Posterior cingulate gyrus (tissue), 11 donors: ENCODE results near the gene VSTM2L.
A peak's percentile ranks its signal among the peaks of the same experiment; 100 is the strongest.

Experiments
- DNase-seq, 10 donors: peaks; one replicate each; pipeline versions ENCODE4 v3.0.0 to v3.0.0-alpha.2; 2020 to 2021; ENCODE audit warnings: mixed read lengths in 3 of 10
- intact Hi-C: fragments of 100-400 bp; cut with DNase I; formaldehyde crosslinking; loops from one replicate; pipeline ENCODE4 v1.15.1; 2023

Gene VSTM2L

DNA sequence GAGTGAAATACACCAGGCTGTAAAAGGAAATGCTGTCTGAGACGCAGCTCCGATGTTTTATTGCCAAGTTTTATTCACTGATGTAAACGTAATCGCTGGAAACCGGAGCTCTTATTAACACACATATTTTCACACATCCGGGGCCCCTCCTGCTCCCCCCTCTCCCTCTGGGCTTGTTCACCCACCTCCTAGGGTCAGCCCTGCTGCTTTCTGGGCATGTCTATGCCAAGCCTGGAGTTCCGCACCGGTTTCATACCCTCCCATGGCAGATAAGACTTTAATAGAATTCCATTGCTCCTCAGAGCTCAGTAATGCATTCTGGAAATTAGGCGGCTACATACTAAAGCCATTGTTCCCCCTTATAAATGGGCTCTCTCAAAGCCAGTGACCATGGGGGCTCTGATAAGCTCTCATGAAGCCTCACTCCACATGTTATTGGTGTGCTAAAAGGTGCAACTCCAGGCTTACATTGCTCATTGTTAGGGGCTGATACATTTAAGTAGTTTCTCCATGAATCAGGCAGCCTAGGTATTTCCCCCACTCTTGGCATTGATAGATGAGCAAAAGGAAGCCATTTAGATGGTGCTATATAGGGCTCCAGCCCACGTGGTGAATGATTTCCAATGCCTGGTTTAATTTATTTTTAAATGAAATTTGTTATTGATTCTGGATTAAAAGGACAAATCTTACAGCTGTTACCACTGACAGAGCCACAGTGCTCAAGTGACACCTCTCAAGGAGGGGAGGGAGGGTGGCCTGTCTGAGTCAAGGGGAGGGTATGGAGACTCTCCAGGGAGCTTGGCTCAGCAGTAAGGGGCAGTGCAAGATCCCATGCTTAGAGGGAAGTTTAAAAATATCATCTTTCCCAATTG lies 4.5 kb upstream of the VSTM2L start:
- intact Hi-C loops, result no loop called here
- no peak for DNase-seq

DNA sequence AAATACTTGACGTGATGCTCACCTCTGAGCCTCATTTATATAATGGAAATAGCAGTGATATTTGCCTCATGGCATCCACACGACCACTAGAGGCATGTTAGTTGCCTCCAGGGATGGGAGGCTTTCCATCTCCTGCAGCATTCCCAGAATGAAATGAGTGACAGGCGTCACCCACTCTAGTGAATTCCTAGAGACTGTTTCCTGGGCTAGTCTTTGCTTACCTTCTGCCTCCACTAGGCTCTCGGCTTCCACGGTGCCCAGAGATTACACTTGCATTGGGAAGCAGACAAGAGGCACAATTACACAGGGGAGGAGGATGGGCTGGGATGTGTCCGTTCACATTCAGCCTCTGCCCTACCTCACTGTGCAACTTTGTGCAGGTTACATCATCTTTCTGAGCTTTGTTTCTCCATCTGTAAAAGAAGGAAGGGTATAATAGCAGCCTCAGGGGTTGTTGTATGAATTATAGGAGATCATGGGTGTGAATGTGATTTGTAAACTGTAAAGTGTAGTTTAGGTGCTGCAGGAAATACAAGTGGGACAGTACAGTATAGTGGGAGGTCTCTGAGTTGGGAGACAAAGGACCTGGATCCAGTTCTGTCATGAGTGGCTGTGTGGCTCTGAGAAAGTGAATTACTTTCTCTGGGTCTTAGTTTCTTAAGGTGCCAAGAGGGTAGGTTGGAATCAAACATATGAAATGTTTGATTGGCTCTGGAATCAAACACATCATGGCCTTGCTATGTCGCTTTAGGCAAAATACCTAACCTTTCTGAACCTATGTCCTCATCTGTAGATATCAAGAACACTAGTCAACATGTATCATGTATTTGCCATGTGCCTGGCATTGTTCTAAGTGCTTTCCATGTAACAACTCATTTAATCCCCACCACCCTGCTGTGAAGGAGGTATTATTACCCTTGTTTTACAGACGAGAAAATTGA lies 3.6 kb upstream of the VSTM2L start:
- no peak for DNase-seq
- intact Hi-C loops, result no loop called here

DNA sequence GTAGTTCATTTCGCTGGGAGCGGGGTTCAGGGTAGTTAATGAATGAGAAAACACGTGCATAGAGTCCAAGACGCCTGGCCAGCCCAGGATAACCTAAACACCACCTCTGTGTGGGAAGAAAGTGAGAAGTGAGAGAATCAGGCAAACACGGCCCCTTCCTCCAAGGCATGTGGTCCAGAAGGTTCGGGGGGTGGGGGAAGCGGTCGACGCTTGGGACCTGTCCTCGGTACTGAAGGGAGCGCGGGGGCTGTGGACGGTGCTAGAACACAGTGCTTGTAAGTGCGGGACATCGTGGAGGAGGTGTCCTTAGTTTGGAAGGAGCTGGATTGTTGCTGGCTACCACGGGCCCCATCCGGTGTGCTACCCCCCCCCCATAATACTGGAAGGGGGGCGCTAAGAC lies 1.7 kb upstream of the VSTM2L start:
- intact Hi-C loops, result no loop called here

DNA sequence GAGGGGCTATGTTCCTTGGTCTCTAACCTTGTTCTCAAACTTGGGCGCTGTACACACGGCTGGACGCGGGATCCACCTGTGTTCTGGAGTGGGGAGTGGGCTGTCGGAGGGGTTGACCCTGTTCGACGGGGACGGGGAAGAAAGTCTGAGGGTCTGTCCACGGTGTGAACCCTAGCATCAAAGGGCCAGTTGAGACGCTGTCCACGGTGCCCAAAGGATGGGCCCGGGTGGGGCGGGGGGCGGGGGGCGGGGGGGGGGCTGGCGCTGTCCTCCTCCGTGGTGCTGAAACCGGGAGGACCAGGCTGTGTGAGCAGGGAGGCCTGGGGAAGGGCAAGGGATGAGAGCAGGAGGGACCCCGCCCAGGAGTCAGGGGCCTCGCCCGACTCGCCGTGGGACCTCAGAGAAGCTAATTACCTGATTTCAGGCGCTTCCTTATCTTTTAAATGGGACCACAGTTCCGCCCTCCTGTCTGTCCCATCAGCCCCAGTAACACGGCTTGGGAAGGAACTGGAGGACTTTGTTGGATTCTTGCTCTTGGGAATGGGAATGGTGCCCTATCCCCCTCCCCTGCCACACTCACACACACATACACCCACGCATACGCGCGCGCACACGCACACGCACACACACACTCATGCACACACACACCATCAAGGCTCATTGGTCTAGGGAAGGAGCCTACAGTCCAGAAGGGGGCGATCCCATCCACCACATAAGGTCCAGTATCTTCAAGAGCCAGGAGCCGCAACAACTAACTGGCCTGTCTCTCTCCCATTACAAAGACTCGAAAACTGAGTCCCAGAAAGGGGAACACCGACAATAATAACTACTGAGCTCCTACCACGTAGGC lies 1.0 kb upstream of the VSTM2L start:
- DNase-seq, result peak in 1 of 10 donors; percentile 29
- intact Hi-C loops, result no loop called here

More for the DNA sequence above, 1.7 kb upstream of the VSTM2L start:
- no peak for DNase-seq

DNA sequence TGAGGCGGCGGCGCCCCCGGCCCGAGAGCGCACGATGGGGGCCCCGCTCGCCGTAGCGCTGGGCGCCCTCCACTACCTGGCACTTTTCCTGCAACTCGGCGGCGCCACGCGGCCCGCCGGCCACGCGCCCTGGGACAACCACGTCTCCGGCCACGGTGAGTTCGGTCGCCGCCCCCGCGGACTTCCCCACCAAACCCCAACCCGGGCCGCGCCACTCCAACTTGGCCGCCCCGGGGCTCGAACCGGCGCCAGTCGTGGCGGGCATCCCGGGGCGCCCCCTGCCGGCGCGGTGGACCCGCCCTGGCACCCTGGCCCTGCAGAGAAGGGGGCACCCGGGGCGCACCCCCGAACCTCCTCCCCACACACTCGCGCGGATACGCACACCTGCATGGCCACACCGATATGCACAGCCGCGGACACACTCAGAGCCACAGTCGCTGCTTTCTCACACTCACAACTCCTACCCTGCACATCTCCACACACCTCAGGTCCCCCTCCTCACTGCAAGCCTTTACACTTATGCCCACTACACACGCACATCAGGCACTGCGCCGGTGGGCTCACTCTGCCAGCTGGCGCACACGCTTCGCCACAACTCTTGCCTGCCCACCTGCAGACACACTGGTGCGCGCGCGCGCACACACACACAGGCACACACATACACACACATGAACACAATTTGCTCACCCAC lies 535 bp downstream of the VSTM2L start:
- intact Hi-C loops, result no loop called here
- no peak for DNase-seq

DNA sequence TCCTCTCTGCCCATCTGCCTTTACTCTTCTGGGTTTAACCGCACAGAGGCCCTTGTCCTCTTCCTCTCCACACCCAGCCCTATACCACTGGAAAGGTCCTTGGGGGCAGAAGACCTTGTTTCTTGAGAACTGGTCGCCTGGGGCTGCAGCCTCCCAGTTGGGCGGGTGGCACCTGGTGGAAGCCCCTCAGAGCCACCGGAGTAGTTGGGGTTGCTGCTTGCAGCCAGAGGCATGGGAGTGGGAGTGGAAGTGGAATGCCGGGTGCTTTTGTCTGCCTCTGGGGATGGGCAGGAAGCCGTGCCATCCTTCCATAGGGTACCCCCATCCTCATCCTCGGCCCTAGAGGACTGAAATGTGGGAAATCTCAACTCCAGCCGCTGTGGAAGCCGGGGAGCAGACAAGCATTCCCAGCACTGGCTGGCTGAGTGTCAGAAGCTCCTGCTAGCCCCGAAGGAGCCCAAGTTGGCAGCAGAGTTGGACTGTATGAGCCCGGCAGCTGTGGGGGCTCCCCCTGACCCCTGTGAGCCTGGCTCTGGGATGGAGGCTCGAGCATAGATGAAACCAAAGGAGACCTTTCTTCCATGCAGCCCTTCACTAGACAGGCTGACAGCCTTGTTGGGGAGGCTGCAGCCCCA lies 1.2 kb downstream of the VSTM2L start:
- peak in 1 of 10 donors; percentile 13 for DNase-seq
- intact Hi-C loops, result no loop called here

DNA sequence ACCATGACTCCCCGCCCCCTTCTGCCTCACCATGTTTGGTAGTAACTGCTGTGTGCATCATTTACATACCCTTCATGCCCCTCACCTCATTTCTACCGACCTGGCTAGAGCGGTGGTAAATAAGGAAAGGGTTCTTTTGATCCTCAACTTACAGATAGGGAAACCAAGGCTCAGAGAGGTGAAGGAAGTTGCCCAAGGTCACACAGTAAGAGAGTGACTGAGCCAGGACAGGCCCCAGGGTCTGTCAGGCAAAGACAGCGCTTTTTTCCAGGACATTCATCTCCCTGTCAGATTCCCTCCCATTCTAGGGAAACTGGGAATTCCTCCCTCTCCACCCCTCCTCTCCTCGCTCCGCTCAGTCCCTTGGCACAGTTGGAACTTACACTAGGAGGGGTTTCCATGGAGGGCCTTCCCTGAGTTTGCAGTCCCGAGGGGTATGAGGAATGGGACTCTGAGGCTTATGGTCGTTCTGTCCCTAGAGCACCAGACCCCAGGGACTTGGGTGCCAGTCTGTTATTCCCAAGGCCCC lies 2.0 kb downstream of the VSTM2L start:
- no peak for DNase-seq
- intact Hi-C loops, result no loop called here

DNA sequence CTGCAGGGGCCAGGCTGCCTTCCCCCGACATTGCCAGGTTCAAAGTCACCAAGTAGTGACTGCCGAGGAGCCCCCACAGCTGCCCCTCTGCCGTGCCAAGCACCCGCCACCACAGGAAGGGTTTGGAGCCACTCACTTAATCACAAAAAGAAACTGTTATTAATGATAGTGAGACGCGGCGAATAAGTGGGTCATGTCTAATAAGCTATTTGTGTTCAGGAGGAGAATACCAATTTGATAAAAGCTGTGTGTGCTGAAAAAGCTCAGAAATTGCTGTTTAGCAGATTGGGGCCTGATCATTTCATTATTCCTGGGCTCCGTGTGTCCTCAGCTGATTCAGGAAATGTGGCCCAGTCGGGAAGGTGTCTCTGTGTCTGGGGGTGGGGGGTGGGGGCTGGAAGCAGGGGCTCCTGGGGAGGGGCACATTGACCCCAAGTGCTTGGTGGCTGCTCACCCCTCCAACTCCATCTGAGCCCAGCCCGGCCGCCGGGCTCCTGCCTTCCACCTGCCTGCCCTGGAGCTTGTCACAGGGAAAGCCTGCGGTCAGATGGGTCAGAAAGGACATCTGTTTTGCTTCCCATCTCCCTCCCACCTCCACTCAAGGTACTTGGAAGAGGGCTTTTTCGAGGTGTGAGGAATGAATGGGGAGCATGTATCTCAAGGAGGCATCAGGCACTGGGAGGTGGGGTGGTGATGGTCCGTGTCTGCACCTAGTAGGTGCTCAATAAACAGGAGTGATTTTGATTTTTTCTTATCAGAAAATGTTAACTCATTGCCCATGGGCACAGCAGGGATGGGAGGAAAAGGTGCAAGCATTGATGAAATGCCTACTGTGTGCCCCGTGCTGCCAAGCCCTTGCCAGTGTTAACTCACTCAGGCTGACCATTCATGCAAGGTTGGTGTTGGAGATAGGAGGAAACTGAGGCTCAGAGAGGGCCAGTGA lies 3.0 kb downstream of the VSTM2L start:
- intact Hi-C loops, result no loop called here
- no peak for DNase-seq

DNA sequence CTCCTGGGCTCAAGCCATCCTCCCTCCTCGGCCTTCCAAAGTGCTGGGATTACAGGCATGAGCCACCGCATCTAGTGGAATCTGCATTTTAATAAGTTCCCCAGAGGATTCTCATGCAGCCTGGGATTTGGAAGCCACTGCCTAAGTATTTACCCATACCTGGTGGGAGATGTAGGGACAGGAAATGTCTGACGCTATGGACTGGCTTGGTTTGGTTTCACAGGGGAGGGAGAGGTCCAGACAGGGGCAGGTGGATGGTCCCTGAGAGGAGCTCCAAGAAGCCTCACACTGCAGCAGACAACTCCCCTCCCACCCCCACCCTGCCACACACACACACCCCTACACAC lies 4.4 kb downstream of the VSTM2L start:
- DNase-seq, result no peak
- intact Hi-C loops, result no loop called here

DNA sequence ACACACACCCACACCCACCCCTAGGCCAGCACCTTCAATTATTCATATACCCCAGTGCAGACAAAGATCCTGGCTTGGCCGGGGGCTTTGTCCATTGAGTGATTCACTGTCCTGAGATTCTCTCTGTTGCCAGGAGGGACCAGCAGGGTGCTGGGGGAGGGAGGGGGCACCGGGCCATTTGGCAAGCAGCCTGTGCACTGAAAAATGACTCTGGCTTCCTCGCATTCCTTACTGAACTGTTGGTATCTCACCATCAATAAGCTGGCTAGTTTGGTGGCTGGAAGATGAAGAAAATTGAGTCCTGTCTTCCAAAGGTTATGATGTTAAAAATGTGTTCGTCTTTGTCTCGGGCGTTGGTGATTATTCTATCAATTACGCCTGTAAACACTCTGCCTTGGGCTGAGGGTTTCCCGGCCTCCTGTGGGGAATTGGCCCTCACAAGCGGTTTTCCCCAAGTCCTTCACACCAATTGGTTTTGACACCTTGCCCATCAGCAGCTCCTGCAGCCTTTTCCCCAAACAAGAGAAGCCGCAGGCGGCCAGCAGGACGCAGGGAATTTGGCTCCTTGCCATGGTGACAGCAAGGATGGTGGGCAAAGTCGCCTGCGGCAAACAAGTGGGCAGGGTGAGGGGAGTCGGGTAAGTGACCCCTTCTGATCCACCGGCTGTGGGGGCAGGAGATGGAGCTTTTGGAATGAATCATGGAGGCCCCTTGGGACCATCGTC lies 4.9 kb downstream of the VSTM2L start:
- no peak for DNase-seq
- intact Hi-C loops, result no loop called here

DNA sequence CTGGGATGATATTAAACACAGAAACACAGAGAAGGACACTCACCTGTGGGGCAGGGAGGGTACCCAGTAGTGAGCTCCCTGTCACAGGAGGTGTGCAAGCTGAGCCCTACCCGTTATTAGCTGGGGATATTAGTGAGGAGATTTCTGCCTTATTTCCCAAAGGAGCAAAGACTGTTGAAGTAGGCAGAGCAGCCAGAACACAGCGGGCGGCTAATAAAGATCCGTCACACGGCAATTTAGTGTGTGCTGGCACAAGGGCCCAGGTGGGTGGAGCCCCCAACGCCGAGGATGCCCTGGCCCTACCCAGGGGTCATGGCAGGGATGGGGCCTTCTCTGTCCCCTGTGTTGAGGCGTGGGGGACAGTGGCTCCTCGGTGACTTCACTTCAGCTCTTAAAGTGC lies 8.3 kb downstream of the VSTM2L start:
- no peak for DNase-seq
- intact Hi-C loops, result no loop called here

DNA sequence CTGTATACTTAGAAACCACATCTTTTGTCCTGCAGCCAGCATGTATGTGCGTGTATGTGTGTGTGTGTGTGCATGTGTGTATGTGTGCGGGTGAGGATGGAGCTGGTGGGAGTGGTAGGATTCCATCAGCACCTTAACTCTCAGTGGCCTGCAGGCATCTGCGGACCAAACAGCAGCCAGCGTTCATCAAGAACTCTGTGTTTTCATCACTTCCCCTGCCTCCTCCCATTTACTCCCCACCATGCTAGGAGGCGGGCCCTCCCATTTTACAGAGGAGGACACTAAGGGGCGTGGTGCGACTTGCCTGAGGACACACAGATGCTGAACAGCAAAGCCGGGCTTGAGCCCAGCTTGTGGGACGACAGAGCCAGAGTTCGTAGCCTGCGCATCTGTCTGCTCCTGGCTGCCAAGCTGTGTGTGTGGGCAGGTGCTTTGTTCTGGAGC lies 8.9 kb downstream of the VSTM2L start:
- intact Hi-C loops, result no loop called here
- peak in 8 of 10 donors; percentile 44 to 94 (median 74) for DNase-seq

DNA sequence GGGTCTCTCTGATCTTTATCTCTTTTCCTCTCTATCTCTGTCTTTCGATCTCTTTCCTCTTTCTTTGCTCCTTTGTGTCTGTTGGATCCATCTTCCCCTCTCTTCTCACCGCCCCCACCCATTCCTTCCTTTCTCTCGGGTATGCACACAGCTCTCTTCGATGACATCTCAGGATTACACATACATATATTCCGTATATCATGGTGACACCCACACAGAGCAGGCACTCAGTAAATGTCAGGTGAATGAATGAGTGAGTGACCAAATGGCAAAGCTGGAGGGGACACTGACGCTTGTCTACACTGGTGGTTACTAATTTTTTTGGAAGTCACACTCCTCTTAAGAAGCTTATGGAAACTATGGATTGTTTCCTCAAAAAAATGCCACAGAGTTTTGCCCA lies 9.9 kb downstream of the VSTM2L start:
- intact Hi-C loops, result no loop called here
- no peak for DNase-seq

DNA sequence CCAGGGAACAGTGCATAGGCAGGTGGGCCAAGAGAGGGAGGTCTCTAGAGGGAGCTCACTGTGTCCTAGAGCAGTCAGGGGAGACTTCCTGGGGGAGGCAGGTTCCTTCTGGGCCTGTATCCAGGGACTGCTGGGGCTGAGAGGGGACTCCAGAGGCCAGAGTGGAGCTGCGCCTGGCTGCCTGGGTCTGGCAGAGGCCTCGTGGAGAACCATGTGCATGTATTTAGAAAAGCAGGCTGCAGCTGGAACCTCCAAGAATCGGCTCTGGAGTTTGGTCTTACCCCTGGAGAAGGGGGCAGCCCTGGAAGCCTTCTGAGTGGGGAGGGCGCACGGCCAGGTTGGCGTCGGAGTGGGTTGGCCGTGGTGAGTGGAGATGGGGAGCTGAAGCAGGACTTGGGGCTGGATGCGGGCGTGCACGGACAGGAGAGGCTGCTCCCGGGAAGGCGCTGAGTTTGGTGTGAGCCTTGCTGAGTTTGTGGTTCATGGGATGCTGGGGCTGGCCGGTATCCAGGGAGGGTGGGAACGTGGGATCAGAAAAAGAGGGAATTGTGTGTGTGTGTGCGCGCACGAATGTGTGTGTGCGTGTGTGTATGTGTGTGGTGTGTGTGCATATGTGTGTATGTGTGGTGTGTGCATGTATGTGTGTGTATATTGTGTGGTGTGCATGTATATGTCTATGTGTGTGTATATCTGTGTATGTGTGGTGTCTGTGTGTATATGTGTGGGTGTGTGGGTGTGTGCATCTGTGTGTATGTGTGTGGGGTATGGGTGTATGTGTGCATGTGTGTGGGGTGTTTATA lies 10.8 kb downstream of the VSTM2L start:
- DNase-seq, result peak in 1 of 10 donors; percentile 21
- intact Hi-C loops, result no loop called here

DNA sequence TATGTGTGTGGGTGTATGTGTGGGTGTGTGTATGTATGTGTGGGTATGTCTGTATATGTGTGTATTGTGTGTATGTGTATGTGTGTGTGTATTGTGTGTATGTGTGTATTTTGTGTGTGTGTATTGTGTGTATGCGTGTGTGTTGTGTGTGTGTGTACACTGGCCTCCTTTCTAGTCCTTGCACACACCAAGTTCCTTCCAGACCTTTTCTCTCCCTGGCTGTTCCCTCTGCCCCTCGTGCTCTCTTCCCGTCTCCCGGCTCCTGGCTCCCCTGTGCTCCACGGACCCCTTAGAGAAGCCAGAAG lies 11.4 kb downstream of the VSTM2L start:
- DNase-seq, result no peak
- intact Hi-C loops, result no loop called here

DNA sequence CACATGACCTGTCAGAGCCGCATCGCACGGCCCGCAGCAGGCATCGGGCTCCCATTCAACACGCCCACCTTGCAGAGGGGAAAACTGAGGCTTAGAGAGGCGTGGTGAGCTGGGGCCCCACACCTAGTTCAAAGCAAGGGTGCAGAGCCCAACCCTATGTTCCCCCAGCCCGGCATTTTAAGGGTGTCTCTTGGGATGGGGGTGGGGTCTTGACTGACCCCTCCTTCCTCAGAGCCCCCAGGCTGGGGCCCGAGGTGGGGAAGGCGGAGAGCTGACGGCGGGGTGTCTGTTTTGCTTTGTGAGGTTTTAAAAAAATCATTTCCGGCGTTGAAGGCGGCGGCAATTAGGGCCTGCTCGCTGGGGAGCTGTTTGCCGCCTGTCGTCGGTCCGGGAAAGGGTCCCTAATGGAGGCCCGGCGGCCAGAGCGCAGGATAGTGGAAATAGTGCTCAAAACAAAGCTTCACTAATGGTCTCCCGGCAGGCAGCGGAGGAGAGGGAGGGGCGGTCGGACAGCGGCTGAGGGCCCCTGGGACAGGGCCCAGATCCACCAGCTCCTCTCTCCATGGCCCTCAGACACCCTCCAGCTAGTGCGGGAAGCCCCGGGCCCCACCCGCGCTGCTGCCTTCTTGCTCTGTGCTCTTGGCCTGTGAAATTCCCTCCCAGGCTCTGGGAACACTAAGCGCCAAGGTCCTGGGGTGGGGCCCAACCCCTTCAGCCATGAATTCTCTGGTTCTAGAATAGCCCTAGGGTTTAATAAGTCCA lies 11.9 kb downstream of the VSTM2L start:
- intact Hi-C loops, result no loop called here
- DNase-seq, result no peak
